Dermis blood vessel endothelial cell (primary cell): ENCODE results near the gene MPP3. TPM values are rescaled to one million over a fixed set of nuclear protein-coding genes. Genes with fewer than 3 reads are reported as not detected.

Source experiments
- DNase-seq: peaks from one replicate; pipeline ENCODE4 v3.0.0; 2010
- total RNA-seq: library from RNA; depleted of rRNA; stranded (reverse); fragments of >200 nt; gene quantifications from 2 replicates; pipeline ENCODE4 v1.2.3, GENCODE V29; 2014

MPP3 gene
- total RNA-seq, 1 donor from 2014 or later: 4.9 TPM

- DNase-seq: no peak
These were observed 1.3 kb downstream of the MPP3 start for GRCh38 chr17:43831633-43832032.

GRCh38 chr17:43830510-43831140 is 2.3 kb downstream of the MPP3 start:
- no peak for DNase-seq

- no peak for DNase-seq
These were observed 3.2 kb downstream of the MPP3 start for GRCh38 chr17:43829738-43830137.

GRCh38 chr17:43827596-43827995 is 5.3 kb downstream of the MPP3 start:
- DNase-seq: no peak

GRCh38 chr17:43826206-43826605 is 6.7 kb downstream of the MPP3 start:
- no peak for DNase-seq

GRCh38 chr17:43825567-43825966 is 7.4 kb downstream of the MPP3 start:
- no peak for DNase-seq

GRCh38 chr17:43823350-43824084 is 9.4 kb downstream of the MPP3 start:
- no peak for DNase-seq

GRCh38 chr17:43822570-43823190 is 10.3 kb downstream of the MPP3 start:
- DNase-seq: no peak

- DNase-seq: no peak
These were observed 12.2 kb downstream of the MPP3 start for GRCh38 chr17:43820759-43821158.

GRCh38 chr17:43818966-43819365 is 14.0 kb downstream of the MPP3 start:
- DNase-seq: no peak

GRCh38 chr17:43817826-43818225 is 15.1 kb downstream of the MPP3 start:
- DNase-seq: no peak

- no peak for DNase-seq
These were observed 16.3 kb downstream of the MPP3 start for GRCh38 chr17:43816336-43817320.

- peak; percentile 59 for DNase-seq
These were observed 18.2 kb downstream of the MPP3 start for GRCh38 chr17:43814714-43815113.

GRCh38 chr17:43814026-43814425 is 18.9 kb downstream of the MPP3 start:
- DNase-seq: no peak

GRCh38 chr17:43813386-43813785 is 19.6 kb downstream of the MPP3 start:
- DNase-seq: no peak

GRCh38 chr17:43812396-43813265 is 20.3 kb downstream of the MPP3 start:
- no peak for DNase-seq

- DNase-seq: no peak
These were observed 22.1 kb downstream of the MPP3 start for GRCh38 chr17:43810823-43811222.

GRCh38 chr17:43810226-43810715 is 22.7 kb downstream of the MPP3 start:
- no peak for DNase-seq

- DNase-seq: no peak
These were observed 23.8 kb downstream of the MPP3 start for GRCh38 chr17:43809121-43809520.

GRCh38 chr17:43808076-43808475 is 24.9 kb downstream of the MPP3 start:
- no peak for DNase-seq

GRCh38 chr17:43805117-43805516 is 27.8 kb downstream of the MPP3 start:
- DNase-seq: no peak

- peak; percentile 39 for DNase-seq
These were observed 29.2 kb downstream of the MPP3 start for GRCh38 chr17:43803758-43804157.
